ENCODE results near the gene EXOC1. TPM values are rescaled to one million over a fixed set of nuclear protein-coding genes. Genes with fewer than 3 reads are reported as not detected.

The EXOC1 gene
- total RNA-seq, 1 experiment from 2014 or later, result 21.2 TPM

DNA sequence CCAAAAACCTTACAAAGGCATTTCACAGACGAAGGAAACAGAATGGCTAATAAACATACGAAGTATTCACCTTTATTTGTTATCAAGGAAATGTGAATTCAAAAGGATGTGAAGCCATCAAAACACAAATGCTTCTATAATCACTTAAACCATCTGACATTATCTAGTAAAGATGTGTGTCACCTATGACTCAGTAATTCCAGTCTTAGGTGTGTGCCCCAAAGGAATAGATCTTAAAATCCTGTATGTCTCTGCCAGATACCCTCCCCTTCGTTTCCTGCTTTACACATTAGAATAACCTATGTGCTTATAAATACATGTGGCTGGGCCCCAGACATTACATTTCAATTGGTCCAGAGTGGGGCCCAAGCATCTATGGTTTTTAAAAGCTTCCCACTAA is 53.5 kb downstream of the EXOC1 start:
- Mint-ChIP-seq H3K36me3 (ENCODE audit: insufficient read depth in 1 of 3, low read depth in 3 of 3) (peaks cover 0 to 5% (median 0%) of the 10 kb centered on the region in 3 experiments; a peak in 3 of 7 replicates), H3K4me1 (no peaks in the 10 kb centered on the region), H3K9me3 (no peaks in the 10 kb centered on the region), H3K4me3 (no peak overlapping the region), H3K27ac (no peak overlapping the region), H3K27me3 (ENCODE audit: low read depth) (no peaks in the 10 kb centered on the region)
- Histone ChIP-seq H4K8ac (replicated peaks; ENCODE audit: insufficient read length, low read depth, low read length) (no peak overlapping the region), H2BK20ac (ENCODE audit: low read depth, low read length, poor library complexity, severe bottlenecking) (no peak overlapping the region), H2BK5ac (ENCODE audit: insufficient read length, low read length) (no peak overlapping the region), H2AFZ (ENCODE audit: low read length) (no peak overlapping the region), H2BK15ac (ENCODE audit: low read depth, low read length) (no peak overlapping the region), H3K23ac (ENCODE audit: insufficient read length, low read depth, low read length) (no peak overlapping the region), H3K27me3 (ENCODE audit: insufficient read depth, low read length) (no peaks in the 10 kb centered on the region), H3K9ac (ENCODE audit: extremely low read depth, insufficient read length, low read length) (no peak overlapping the region), H3K9me3 (ENCODE audit: control insufficient read depth, low read depth, low read length) (no peaks in the 10 kb centered on the region), H3K4ac (ENCODE audit: low read depth, low read length) (no peak overlapping the region), H2BK12ac (ENCODE audit: insufficient read length, low read depth, low read length) (no peak overlapping the region), H3K79me1 (ENCODE audit: insufficient read depth, low read depth, low read length, poor library complexity, severe bottlenecking) (no peaks in the 10 kb centered on the region), H4K5ac (ENCODE audit: insufficient read length, low read depth, low read length) (no peak overlapping the region), H2AK5ac (ENCODE audit: insufficient read length, low read length) (no peak overlapping the region), H3K79me2 (ENCODE audit: insufficient read depth, low read length) (no peaks in the 10 kb centered on the region), H4K20me1 (ENCODE audit: control insufficient read depth, insufficient read depth, insufficient read length) (no peaks in the 10 kb centered on the region), H3K56ac (ENCODE audit: insufficient read length, low read depth, low read length) (no peak overlapping the region), H2BK120ac (ENCODE audit: low read depth, low read length, poor library complexity, severe bottlenecking) (no peak overlapping the region), H3K23me2 (ENCODE audit: insufficient read length, low read depth, low read length, poor library complexity, severe bottlenecking) (no peaks in the 10 kb centered on the region), H3K4me2 (ENCODE audit: insufficient read depth, insufficient read length, low read length) (no peak overlapping the region), H3K4me1 (ENCODE audit: insufficient read depth, low read length) (no peaks in the 10 kb centered on the region), H4K91ac (ENCODE audit: insufficient read length, low read depth, low read length) (no peak overlapping the region), H3K18ac (ENCODE audit: insufficient read length, low read depth, low read length) (no peak overlapping the region), H3K27ac (ENCODE audit: insufficient read length, low read depth, low read length) (no peak overlapping the region), H3K14ac (ENCODE audit: insufficient read depth, low read length) (no peak overlapping the region), H3T11ph (ENCODE audit: low read length) (no peak overlapping the region)
- DNase-seq, result no peak
- TF ChIP-seq CTCF (conservative IDR thresholded peaks at IDR 0.05), result no peak
- no CpG with 5 or more reads among the region's 3 CpGs for WGBS (ENCODE audit: extremely low coverage, insufficient read length, low lambda C conversion rate)
